ENCODE data around the gene BTN2A1. TPM values are rescaled to one million over a fixed set of nuclear protein-coding genes. Genes with fewer than 3 reads are reported as not detected.

Gene BTN2A1
- total and polyA plus RNA-seq, 2 of the 13 experiments (the other 11 are each of a cell fraction or from before 2014, with no cell fraction given) = 16.4 to 30.4 TPM

DNA sequence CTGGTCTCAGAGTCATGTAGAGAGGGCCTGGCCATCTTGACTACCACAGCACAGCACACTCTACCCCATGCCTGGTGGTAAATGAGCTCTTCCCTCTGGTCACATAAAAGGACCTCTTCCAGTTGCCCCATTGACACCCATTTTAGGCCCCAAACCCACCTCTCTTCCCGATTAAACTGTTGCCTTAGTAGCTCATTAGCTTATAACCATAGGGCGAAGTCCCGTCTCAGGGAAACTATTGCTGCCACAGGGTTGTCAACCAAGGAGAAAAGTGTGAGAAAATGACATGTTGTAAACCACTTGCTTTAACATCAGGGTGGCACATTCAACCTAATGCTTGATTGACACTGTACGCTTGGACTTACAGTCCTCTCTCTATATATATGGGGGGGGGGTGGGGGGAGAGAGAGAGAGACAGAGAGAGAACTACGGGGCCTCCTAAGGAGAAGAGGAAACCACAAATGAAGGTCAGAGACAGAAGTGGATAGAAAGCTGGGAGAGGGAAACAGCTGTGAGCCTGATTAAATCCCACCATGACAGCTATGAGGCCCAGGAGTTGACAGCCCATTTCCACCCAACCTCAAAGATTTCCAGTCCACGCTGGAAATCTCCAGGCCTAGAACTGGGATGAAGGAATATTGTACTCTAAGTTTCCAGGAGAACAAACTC, 27.5 kb downstream of the BTN2A1 start (continued):
- TF ChIP-seq ZHX1 (CRISPR knock-in tag; IDR thresholded peaks at IDR 0.05; ENCODE audit: low read depth) = no peak
- TF ChIP-seq ZNF558 (CRISPR knock-in tag; IDR thresholded peaks at IDR 0.05; ENCODE audit: borderline replicate concordance) = no peak
- no peak for TF ChIP-seq ZNF652 (CRISPR knock-in tag; IDR thresholded peaks at IDR 0.05; ENCODE audit: borderline replicate concordance, low read depth)
- TF ChIP-seq THAP8 (CRISPR knock-in tag; IDR thresholded peaks at IDR 0.05; ENCODE audit: borderline replicate concordance) = no peak
- no peak for TF ChIP-seq ZNF567 (CRISPR knock-in tag; IDR thresholded peaks at IDR 0.05; ENCODE audit: borderline replicate concordance)

GRCh38 chr6:26486358-26486757, 28.6 kb downstream of the BTN2A1 start:
- in situ Hi-C loops (cut with HindIII; ENCODE audit: extremely low pct_ligation_motif_present, low pct_unique_long_range_greater_than_20kb) (no loop called here), intact Hi-C loops (cut with micrococcal nuclease; ENCODE audit: unreplicated experiment) (no loop called here)

More at GRCh38 chr6:26486358-26486757, 28.6 kb downstream of the BTN2A1 start:
- Histone ChIP-seq H3K4me1 (ENCODE audit: insufficient read depth, low read length) (peaks cover 2% of the 10 kb centered on the region; the same call in 1 of the 2 replicates), H3K36me3 (replicated peaks in 1 of 2; ENCODE audit: control insufficient read depth in 1 of 2, insufficient read depth in 2 of 2, low read length in 2 of 2) (no peaks in the 10 kb centered on the region), H3K27me3 (ENCODE audit: control insufficient read depth in 1 of 2, insufficient read depth in 2 of 2, low read length in 2 of 2) (no peaks in the 10 kb centered on the region), H4K20me1 (ENCODE audit: insufficient read depth, low read length) (no peaks in the 10 kb centered on the region), H3K9ac (ENCODE audit: insufficient read depth, low read depth, low read length) (no peak overlapping the region), H3K27ac (ENCODE audit: extremely low read length, insufficient read depth, low read length) (no peak overlapping the region), H3K4me3 (replicated peaks in 1 of 3; ENCODE audit: insufficient read depth in 1 of 3, low read depth in 2 of 3, low read length in 3 of 3) (no peak overlapping the region), H2AFZ (ENCODE audit: low read length) (no peak overlapping the region), H3K79me2 (ENCODE audit: insufficient read depth, low read length) (no peaks in the 10 kb centered on the region), H3K4me2 (ENCODE audit: low read depth, low read length) (no peak overlapping the region), H3K9me3 (ENCODE audit: low read length) (no peaks in the 10 kb centered on the region)
- 47% methylated on average over 5 of the region's 5 CpGs for WGBS (ENCODE audit: low lambda C conversion rate)
- TF ChIP-seq ZNF547 (CRISPR knock-in tag; IDR thresholded peaks at IDR 0.05) (no peak), NFIB (CRISPR knock-in tag; IDR thresholded peaks at IDR 0.05; ENCODE audit: borderline replicate concordance) (no peak), GZF1 (CRISPR knock-in tag; IDR thresholded peaks at IDR 0.05) (no peak), ZNF747 (CRISPR knock-in tag; IDR thresholded peaks at IDR 0.05; ENCODE audit: borderline replicate concordance) (no peak), ATF1 (CRISPR knock-in tag; IDR thresholded peaks at IDR 0.05) (no peak), DNMT3B (CRISPR knock-in tag; conservative IDR thresholded peaks at IDR 0.05) (no peak), ZNF883 (CRISPR knock-in tag; IDR thresholded peaks at IDR 0.05; ENCODE audit: not compliant biosample characterization) (no peak)
- TF ChIP-seq, protein P1, sequence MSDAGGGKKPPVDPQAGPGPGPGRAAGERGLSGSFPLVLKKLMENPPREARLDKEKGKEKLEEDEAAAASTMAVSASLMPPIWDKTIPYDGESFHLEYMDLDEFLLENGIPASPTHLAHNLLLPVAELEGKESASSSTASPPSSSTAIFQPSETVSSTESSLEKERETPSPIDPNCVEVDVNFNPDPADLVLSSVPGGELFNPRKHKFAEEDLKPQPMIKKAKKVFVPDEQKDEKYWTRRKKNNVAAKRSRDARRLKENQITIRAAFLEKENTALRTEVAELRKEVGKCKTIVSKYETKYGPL (CRISPR knock-in tag; IDR thresholded peaks at IDR 0.05) = no peak
- DNase-seq (ENCODE audit: low spot score) = no peak
- ChIA-PET POLR2A (interaction anchor here (2.0 kb wide), 1 partner anchor 11 kb away, joined by 9 read pairs; no protein-coding TSS in a partner anchor), CTCF (ENCODE audit: low intra/inter-chr PET ratio, low total read pairs) (no interaction called here)
- FAIRE-seq = no peak
- no peak for ATAC-seq
- no TSS peak for BruUV-seq (replicated peaks)
